Keratinocyte (primary cell): Measurements from ENCODE around the gene NCBP3.

Experiments used
- EZH2 ChIP-seq: IDR thresholded peaks from one replicate; pipeline ENCODE4 v1.6.1; 2012; ENCODE audit warnings: inconsistent platforms, mild to moderate bottlenecking, low read length, moderate library complexity
- TF ChIP-seq, protein P1 (sequence below), 3 experiments: IDR thresholded peaks in 1 of 3; conservative IDR thresholded peaks in 1 of 3; optimal IDR thresholded peaks in 1 of 3; 2 replicates in 2 of 3; 3 replicates in 1 of 3; pipeline versions ENCODE3 to v1.5.1; 2011; ENCODE audit warnings: low read length in 3 of 3, mild to moderate bottlenecking in 3 of 3, moderate library complexity in 2 of 3, control low read depth in 1 of 3, inconsistent platforms in 1 of 3; ENCODE audit not compliant: insufficient read depth in 2 of 3; ENCODE audit errors: extremely low read depth in 1 of 3

DNA sequence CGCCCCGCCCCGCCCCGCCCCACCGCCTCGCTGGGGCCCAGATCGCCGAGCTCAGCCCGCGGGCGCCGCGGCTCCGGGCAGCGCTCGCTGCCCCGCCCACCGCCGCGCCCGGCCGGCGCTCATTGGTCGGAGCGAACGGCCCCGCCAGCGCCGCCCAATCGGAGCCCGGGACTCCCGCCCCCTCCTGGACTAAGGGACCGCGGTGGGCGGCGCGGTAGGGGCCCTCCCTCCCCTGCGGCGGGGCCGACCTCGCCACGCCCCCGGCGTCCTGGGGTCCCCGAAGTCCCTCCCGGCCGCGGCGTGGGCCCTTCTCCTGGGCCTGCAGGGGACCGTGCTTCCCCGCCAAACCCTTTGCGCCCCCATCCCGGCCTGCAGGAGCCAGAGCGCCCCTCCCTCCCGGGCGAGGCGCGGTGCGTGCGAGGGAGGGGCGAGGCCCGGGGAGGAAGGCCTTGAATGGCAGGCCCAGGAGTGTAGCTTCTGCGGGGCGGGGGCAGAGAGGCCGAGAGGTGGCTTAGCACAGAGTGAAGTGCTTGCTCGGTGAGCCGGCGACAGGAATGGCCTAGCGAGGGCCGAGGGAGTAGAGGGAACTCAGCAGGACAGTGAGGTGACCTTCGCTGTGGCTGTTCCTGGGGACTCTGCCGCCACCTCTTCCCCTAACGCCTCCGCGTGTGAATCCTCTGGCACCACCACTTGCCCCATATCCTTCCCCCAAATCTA is 47.1 kb upstream of the NCBP3 start, which contains the start of gene CAMKK1:
- TF ChIP-seq, protein P1, sequence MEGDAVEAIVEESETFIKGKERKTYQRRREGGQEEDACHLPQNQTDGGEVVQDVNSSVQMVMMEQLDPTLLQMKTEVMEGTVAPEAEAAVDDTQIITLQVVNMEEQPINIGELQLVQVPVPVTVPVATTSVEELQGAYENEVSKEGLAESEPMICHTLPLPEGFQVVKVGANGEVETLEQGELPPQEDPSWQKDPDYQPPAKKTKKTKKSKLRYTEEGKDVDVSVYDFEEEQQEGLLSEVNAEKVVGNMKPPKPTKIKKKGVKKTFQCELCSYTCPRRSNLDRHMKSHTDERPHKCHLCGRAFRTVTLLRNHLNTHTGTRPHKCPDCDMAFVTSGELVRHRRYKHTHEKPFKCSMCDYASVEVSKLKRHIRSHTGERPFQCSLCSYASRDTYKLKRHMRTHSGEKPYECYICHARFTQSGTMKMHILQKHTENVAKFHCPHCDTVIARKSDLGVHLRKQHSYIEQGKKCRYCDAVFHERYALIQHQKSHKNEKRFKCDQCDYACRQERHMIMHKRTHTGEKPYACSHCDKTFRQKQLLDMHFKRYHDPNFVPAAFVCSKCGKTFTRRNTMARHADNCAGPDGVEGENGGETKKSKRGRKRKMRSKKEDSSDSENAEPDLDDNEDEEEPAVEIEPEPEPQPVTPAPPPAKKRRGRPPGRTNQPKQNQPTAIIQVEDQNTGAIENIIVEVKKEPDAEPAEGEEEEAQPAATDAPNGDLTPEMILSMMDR (optimal IDR thresholded peaks at IDR 0.05 in 1 of 3, IDR thresholded peaks at IDR 0.05 in 1 of 3, conservative IDR thresholded peaks at IDR 0.05 in 1 of 3; ENCODE audit: extremely low read depth in 1 of 3, insufficient read depth in 2 of 3, low read length in 3 of 3) = no peak
- TF ChIP-seq EZH2 = no peak
